Right lobe of liver (tissue), 6 donors: Measurements from ENCODE around the gene IDI1. TPM values are rescaled to one million over a fixed set of nuclear protein-coding genes. Genes with fewer than 3 reads are reported as not detected.
"Not testable (repeated sequence)": the region's sequence is repeated elsewhere in the genome, so short reads cannot be mapped to it uniquely, and the experiment has no call there.

Experiments used
- ATAC-seq, 4 donors: fragments of 200-7000 bp; cut with Tn5 transposase; one replicate each; pipeline ENCODE4 v1.9.1; 2020; ENCODE audit warnings: mild to moderate bottlenecking in 4 of 4, moderate library complexity in 4 of 4
- DNase-seq, 3 donors: peaks; one replicate each; pipeline ENCODE4 v3.0.0-alpha.2; 2020
- H3K27ac ChIP-seq, 3 donors: fragments of 200-600 bp; one replicate each; pipeline ENCODE4 v1.8.0; 2022
- H3K27me3 ChIP-seq, 2 donors: fragments of 200-600 bp; one replicate each; pipeline ENCODE4 v1.8.0; 2022
- H3K36me3 ChIP-seq, 4 donors: fragments of 200-600 bp; sonication (generic) in 1 of 4; one replicate each; pipeline versions ENCODE4 v1.5.1 to v1.8.0; 2017 to 2022; ENCODE audit warnings: control low read depth in 1 of 4
- H3K4me1 ChIP-seq, 4 donors: fragments of 200-600 bp; sonication (generic) in 1 of 4; one replicate each; pipeline versions ENCODE4 v1.5.1 to v1.8.0; 2017 to 2022; ENCODE audit warnings: control low read depth in 1 of 4
- H3K4me3 ChIP-seq, 3 donors: fragments of 200-600 bp; one replicate each; pipeline ENCODE4 v1.8.0; 2022
- H3K9me3 ChIP-seq, 4 donors: fragments of 200-600 bp; sonication (generic) in 1 of 4; one replicate each; pipeline versions ENCODE4 v1.5.1 to v1.8.0; 2017 to 2022; ENCODE audit warnings: control low read depth in 1 of 4
- CTCF ChIP-seq, 4 donors: fragments of 200-600 bp in 3 of 4; fragments of 450-650 bp in 1 of 4; IDR thresholded peaks; one replicate each; pipeline versions ENCODE4 v1.5.1 to v1.8.0; 2016 to 2022; ENCODE audit warnings: antibody characterized with exemption in 4 of 4, mild to moderate bottlenecking in 2 of 4
- POLR2A ChIP-seq: fragments of 450-650 bp; IDR thresholded peaks from one replicate; pipeline ENCODE4 v1.6.1; 2017; ENCODE audit warnings: antibody characterized with exemption, mild to moderate bottlenecking
- WGBS: methylation state at CpG from one replicate; pipeline ENCODE4 v1.1.6; 2018; ENCODE audit warnings: low coverage, low lambda C conversion rate; ENCODE audit not compliant: insufficient coverage; ENCODE audit errors: missing lambda C conversion rate; 5-methylcytosine and 5-hydroxymethylcytosine counted together
- intact Hi-C, 2 donors: fragments of 100-400 bp; cut with DNase I; formaldehyde crosslinking; loops; one replicate each; pipeline versions ENCODE4 v1.11.2 to v1.14.1; 2022
- total RNA-seq, 6 experiments: library from RNA; depleted of rRNA in 2 of 6; stranded (reverse); fragments of >200 nt in 2 of 6; fragmentation: NEBNext Ultra II Directional in 3 of 6; extraction: Animal tissue kit (Norgen Biotek cat#: 25700) in 3 of 6; gene quantifications; one replicate each; pipeline versions ENCODE4 v1.1.0 to v1.2.4, GENCODE V29; 2016 to 2023
- donor health status: DM: no; HTN: yes; CAD: no.
- donor health status: DM: no; HTN: no; CAD: no.
- donor health status: DM: no; HTN: no; CAD: no.
- donor health status: DM: no; HTN: yes; CAD: no.
- donor health status: DM: no; HTN: yes; CAD: no.

IDI1 gene
- total RNA-seq, 6 experiments from 2014 or later: 14.7 to 79.7 (median 28.4) TPM

GRCh38 chr10:1019362-1019761 lies 29.6 kb downstream of the IDI1 start:
- ATAC-seq (no peak), DNase-seq (no peak)
- intact Hi-C loops: no loop called here
- Histone ChIP-seq H3K4me3 (no peak overlapping the region), H3K9me3 (no peaks in the 10 kb centered on the region), H3K36me3 (peaks cover 0 to 38% (median 20%) of the 10 kb centered on the region in 4 donors), H3K27me3 (no peaks in the 10 kb centered on the region), H3K4me1 (no peaks in the 10 kb centered on the region), H3K27ac (no peak overlapping the region)
- no peak for TF ChIP-seq CTCF (IDR thresholded peaks at IDR 0.05)
- no peak for TF ChIP-seq POLR2A
- WGBS: 91% methylated on average over 8 of the region's 10 CpGs

- WGBS: 81% methylated on average over 3 of the region's 11 CpGs
- Histone ChIP-seq H3K27ac (no peak overlapping the region), H3K4me3 (no peak overlapping the region), H3K36me3 (peaks cover 0 to 70% (median 36%) of the 10 kb centered on the region in 4 donors), H3K9me3 (no peaks in the 10 kb centered on the region), H3K27me3 (no peaks in the 10 kb centered on the region), H3K4me1 (no peaks in the 10 kb centered on the region)
- no peak for DNase-seq
- peak in 2 of 4 donors; percentile 28 to 79 for ATAC-seq
- intact Hi-C loops: no loop called here
- TF ChIP-seq POLR2A (no peak), CTCF (IDR thresholded peaks at IDR 0.05) (no peak)
These were observed 33.2 kb downstream of the IDI1 start for GRCh38 chr10:1015688-1016087.

DNA sequence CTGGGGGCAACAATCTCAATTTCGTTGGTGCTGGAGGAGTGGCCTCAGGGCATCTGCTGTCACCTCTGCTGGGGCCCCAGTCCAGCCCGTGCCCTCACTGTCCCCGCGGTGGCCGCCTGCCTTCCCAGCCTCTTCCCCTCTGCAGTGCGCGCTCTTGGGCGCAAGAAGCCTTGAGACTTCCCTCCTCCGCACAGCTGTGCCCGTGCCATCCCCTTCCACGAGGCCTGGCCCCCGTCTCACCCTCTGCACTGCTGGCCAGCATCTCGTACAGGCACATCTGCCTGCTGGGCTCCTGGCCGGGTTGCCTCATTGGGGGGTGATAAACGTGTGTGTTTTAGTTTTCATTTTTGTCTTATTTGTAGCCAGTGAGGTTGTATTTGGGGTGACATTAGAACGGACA lies 37.2 kb downstream of the IDI1 start:
- Histone ChIP-seq H3K27ac (no peak overlapping the region), H3K27me3 (no peaks in the 10 kb centered on the region), H3K4me3 (no peak overlapping the region), H3K9me3 (no peaks in the 10 kb centered on the region), H3K4me1 (no peaks in the 10 kb centered on the region), H3K36me3 (peaks cover 0 to 86% (median 40%) of the 10 kb centered on the region in 4 donors)
- intact Hi-C loops: no loop called here
- ATAC-seq (peak in 1 of 4 donors; percentile 16), DNase-seq (no peak)
- 90% methylated on average over 2 of the region's 16 CpGs for WGBS
- TF ChIP-seq POLR2A (no peak), CTCF (IDR thresholded peaks at IDR 0.05) (no peak)

GRCh38 chr10:1010703-1011102 lies 38.2 kb downstream of the IDI1 start:
- no peaks in the 10 kb centered on the region for H3K27me3 ChIP-seq
- H3K36me3 ChIP-seq: peaks cover 0 to 85% (median 44%) of the 10 kb centered on the region in 4 donors
- H3K27ac ChIP-seq: no peak overlapping the region
- intact Hi-C loops: no loop called here
- H3K4me3 ChIP-seq: no peak overlapping the region
- no peaks in the 10 kb centered on the region for H3K4me1 ChIP-seq
- no peaks in the 10 kb centered on the region for H3K9me3 ChIP-seq
- no peak for TF ChIP-seq CTCF (IDR thresholded peaks at IDR 0.05)
- no peak for TF ChIP-seq POLR2A
- 82% methylated on average over 2 of the region's 7 CpGs for WGBS
- ATAC-seq (peak in 1 of 4 donors; percentile 49), DNase-seq (no peak)

GRCh38 chr10:1009947-1010346 lies 39.0 kb downstream of the IDI1 start:
- WGBS: 85% methylated on average over 5 of the region's 8 CpGs
- not testable (repeated sequence) for DNase-seq

More at GRCh38 chr10:1009947-1010346, 39.0 kb downstream of the IDI1 start:
- H3K4me3 ChIP-seq, intact Hi-C loops, ATAC-seq, H3K27me3 ChIP-seq, H3K9me3 ChIP-seq, H3K27ac ChIP-seq, H3K4me1 ChIP-seq: not testable (repeated sequence)
- H3K36me3 ChIP-seq: peaks cover 0 to 89% (median 46%) of the 10 kb centered on the region in 4 donors
